ENCODE results near the gene RBM10.

The RBM10 gene

GRCh38 chrX:47177079-47177478, 32.1 kb downstream of the RBM10 start:
- DNase-seq (ENCODE audit: low spot score) = no peak

- no peak for DNase-seq (ENCODE audit: low spot score)
These were observed 33.3 kb downstream of the RBM10 start for GRCh38 chrX:47178337-47178736.

GRCh38 chrX:47179221-47179927, 34.4 kb downstream of the RBM10 start:
- DNase-seq (ENCODE audit: low spot score) = no peak

- DNase-seq (ENCODE audit: low spot score) = no peak
These were observed 34.9 kb downstream of the RBM10 start for GRCh38 chrX:47179928-47180255.

- DNase-seq (ENCODE audit: low spot score) = no peak
These were observed 35.3 kb downstream of the RBM10 start for GRCh38 chrX:47180346-47180745.

GRCh38 chrX:47181301-47181700, 36.3 kb downstream of the RBM10 start:
- no peak for DNase-seq (ENCODE audit: low spot score)

- no peak for DNase-seq (ENCODE audit: low spot score)
These were observed 37.2 kb downstream of the RBM10 start for GRCh38 chrX:47182106-47182700.

GRCh38 chrX:47184486-47184885, 39.5 kb downstream of the RBM10 start:
- no peak for DNase-seq (ENCODE audit: low spot score)

GRCh38 chrX:47185241-47185640, 40.2 kb downstream of the RBM10 start:
- no peak for DNase-seq (ENCODE audit: low spot score)

- no peak for DNase-seq (ENCODE audit: low spot score)
These were observed 41.2 kb downstream of the RBM10 start for GRCh38 chrX:47186096-47186740.

- DNase-seq (ENCODE audit: low spot score) = no peak
These were observed 42.2 kb downstream of the RBM10 start for GRCh38 chrX:47187106-47187677.

GRCh38 chrX:47189906-47190305, 44.9 kb downstream of the RBM10 start:
- DNase-seq (ENCODE audit: low spot score) = no peak

- DNase-seq (ENCODE audit: low spot score) = peak; percentile 80
These were observed 45.6 kb downstream of the RBM10 start for GRCh38 chrX:47190445-47191269.

- DNase-seq (ENCODE audit: low spot score) = no peak
These were observed 46.3 kb downstream of the RBM10 start for GRCh38 chrX:47191331-47191730.

GRCh38 chrX:47191806-47192401, 46.9 kb downstream of the RBM10 start:
- no peak for DNase-seq (ENCODE audit: low spot score)

GRCh38 chrX:47193475-47194193, 48.6 kb downstream of the RBM10 start, which contains the start of gene UBA1:
TSS of gene UBA1 (plus strand) at chrX:47193829. CDS start at chrX:47198803, 4,974 bp downstream.
- DNase-seq (ENCODE audit: low spot score) = peak; percentile 91

- DNase-seq (ENCODE audit: low spot score) = no peak
These were observed 49.3 kb downstream of the RBM10 start for GRCh38 chrX:47194194-47194787.

GRCh38 chrX:47196098-47196497, 51.1 kb downstream of the RBM10 start:
- no peak for DNase-seq (ENCODE audit: low spot score)

GRCh38 chrX:47197526-47197925, 52.5 kb downstream of the RBM10 start:
- no peak for DNase-seq (ENCODE audit: low spot score)

GRCh38 chrX:47198026-47198686, 53.1 kb downstream of the RBM10 start:
- DNase-seq (ENCODE audit: low spot score) = no peak
